Stimulated activated CD4-positive, alpha-beta T cell treated with anti-CD3 and anti-CD28 coated beads, Interleukin-1b, Interleukin-23, amount 100 ng/mL, for 4 hours (primary cell): ENCODE measurements around the gene PAPPA.

Source experiments
- DNase-seq, 2 donors: peaks; one replicate each; pipeline ENCODE4 v3.0.0-alpha.2; 2020; ENCODE audit warnings: low read depth in 2 of 2

PAPPA gene

GRCh38 chr9:116275418-116276195 lies 122.0 kb downstream of the PAPPA start:
- no peak for DNase-seq

GRCh38 chr9:116276196-116276493 lies 122.6 kb downstream of the PAPPA start:
- DNase-seq, result no peak

DNA sequence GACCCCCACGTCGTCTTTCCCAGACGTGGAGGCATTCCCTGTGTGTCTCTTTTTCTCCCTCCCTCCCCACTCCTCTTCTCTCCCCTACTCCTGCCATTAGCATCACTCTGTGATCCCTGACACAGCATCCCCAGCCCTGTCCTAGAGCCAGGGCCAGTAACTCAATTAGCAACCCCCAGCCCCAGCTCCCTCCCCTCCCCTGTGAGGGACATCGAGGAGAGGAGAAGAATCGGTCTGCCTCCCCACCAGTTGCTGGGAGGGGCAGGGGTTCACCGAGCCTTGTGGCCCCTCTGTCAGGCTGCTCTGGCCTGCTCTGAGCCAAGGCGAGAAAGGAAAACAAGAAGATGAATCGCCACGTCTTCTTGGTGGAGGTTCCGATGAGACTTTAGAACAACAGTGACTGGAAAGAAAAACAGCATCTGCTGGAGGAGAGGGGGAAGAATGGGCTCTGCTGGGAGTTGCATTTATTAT lies 123.1 kb downstream of the PAPPA start:
- no peak for DNase-seq

DNA sequence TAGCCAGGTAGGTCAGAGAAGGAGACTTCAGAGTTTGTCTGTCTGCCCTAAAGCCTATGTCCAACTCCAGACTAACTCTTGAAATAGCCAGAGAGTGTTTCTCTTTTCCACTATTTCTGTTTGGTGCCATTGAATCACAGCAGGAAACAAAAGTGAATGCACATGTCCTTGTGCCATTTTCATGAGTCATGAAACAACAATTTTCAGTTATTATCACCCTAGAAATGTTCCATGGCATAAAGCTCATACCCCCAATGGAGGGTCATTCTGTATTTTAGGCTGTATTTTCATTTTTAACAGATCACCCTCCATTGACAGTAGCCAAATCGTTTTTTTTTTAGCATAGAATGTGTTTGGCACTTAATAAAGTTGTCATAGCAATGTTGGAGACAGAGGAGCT lies 124.7 kb downstream of the PAPPA start:
- DNase-seq, result no peak

GRCh38 chr9:116279230-116279629 lies 125.6 kb downstream of the PAPPA start:
- no peak for DNase-seq

DNA sequence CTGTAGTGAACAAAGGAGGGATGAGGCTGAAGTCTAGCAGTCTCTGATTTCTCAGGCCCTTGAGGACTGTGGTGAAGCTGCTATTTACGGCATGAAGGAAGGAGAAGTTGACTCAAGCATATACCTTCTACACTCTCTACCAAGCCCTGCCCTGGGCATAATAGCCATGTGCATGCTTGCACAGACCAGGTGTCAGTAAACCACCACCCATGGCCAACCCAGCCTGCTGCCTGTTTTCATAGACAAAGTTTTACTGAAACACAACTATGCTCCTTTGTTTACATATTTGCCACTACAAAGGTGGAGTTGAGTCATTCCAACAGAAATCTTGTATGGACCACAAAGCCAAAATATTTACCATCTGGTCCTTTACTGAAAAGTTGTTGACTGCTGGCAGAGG lies 126.9 kb downstream of the PAPPA start:
- DNase-seq, result no peak

DNA sequence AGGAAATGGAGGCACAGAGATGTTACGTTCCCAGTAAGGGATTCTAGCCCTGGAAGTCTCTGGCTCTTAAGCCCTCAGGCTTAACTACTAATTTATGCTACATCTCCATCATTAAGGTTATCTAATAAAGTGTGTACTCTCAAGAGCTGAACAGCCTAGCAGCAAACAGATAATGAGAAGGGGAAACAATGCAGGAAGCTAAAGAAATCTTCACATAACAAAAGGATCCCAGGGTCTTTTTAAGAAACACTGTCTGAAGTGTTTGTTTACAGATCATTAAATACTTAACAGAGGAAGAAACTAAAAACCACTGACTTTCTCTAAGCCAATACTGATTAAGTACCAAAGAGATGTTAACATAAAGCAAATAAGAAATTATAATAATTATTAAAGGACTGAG lies 129.0 kb downstream of the PAPPA start:
- DNase-seq, result no peak

DNA sequence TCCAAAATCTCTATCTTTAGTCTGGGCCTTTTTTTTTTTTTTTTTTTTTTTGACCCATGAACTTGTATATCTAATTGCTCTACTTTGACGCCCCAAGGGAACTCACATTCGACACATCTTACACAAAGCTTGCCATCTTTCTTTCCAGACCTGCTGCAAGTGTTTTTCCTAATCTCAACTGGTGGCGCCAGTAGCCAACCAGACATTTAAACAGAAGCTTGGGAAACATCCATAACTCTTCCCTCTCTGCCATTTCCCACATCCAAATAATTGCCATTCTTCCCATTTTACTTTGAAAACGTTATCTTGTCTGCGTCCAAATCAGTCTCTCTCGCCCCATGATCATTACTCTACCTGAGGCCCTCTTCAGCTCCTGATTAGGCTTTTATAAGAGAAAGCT lies 130.9 kb downstream of the PAPPA start:
- no peak for DNase-seq

DNA sequence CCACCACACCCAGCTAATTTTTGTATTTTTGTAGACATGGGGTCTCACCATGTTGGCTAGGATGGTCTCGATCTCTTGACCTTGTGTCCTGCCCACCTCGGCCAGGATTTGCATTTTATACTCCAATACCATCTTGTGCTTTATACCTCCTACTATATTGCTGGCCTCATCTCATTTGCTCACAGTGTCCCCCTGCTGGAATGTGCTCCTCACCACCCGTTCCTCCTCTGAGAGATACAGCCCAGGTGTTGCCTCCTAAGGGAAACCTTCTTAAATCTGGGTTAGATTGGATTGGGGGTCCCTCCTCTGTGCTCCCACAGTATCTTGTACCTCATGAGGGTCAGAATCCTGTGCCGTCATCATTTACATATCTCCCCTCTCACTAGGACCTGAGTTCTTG lies 131.7 kb downstream of the PAPPA start:
- DNase-seq, result no peak

DNA sequence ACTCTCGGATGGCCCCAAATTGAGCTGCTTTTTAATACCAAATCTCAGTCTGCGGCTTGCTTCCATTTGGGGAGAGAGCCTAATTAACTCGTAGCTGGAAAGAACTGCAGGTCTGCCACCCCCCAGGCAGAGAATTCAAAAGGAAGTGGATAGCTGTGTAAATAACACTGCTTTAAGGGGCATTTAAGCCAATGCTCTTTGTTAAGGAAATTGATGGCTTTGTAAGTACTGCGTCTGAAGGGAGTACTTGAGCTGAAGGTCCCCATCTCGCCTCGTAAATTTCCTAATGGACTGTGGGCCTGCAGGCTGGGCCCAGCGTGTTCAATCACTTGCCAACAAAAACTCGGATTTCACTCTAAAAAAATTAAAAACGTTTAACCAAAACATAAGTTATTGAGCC lies 132.7 kb downstream of the PAPPA start:
- no peak for DNase-seq

- DNase-seq, result no peak
These were observed 134.1 kb downstream of the PAPPA start for GRCh38 chr9:116287721-116288120.

DNA sequence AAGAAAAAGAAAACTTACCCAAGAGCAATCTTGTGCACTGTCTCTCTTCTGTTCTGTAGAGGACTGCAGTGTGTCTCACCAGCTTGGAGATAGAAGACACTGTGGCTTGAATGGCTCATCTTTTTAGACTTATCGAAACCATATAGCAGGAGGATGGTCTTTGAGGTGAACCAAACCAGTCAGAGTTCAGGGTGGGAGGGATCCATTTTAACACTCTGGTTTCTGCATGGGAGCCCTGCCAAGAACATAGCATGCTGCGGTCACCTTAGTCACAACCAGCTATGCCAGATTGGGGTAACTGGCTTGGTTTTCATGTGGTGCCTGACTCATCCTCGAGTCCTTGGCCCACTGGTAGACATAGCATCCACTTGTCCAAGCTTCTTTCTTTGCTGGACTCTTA lies 135.1 kb downstream of the PAPPA start:
- DNase-seq, result no peak

- DNase-seq, result no peak
These were observed 143.8 kb downstream of the PAPPA start for GRCh38 chr9:116297346-116297745.

- DNase-seq, result no peak
These were observed 144.7 kb downstream of the PAPPA start for GRCh38 chr9:116298249-116298648.

GRCh38 chr9:116298878-116299391 lies 145.3 kb downstream of the PAPPA start:
- DNase-seq, result no peak

DNA sequence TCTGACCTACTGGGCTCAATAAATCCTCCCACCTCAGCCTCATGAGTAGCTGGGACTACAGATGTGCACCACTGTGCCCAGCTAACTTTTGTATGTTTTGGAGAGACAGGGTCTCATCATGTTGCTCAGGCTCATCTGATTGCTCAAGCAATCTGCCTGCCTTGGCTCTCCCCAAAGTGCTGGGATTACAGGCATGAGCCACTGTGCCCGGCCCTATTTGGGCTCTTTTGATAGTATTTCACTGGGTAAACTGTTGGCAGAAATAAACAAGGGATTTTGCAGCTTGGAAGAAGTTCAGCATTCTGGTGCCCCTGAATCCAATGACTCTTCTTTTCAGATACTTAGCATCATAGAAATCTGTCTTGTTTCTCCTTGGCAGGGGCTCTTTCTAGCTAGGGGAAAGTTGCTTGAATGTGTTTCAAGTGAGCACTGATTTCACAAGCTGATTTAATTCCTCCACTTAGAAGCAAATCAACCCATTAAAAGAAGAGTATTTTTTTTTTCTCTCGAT lies 146.8 kb downstream of the PAPPA start:
- no peak for DNase-seq

GRCh38 chr9:116303270-116303669 lies 149.7 kb downstream of the PAPPA start:
- DNase-seq, result no peak

DNA sequence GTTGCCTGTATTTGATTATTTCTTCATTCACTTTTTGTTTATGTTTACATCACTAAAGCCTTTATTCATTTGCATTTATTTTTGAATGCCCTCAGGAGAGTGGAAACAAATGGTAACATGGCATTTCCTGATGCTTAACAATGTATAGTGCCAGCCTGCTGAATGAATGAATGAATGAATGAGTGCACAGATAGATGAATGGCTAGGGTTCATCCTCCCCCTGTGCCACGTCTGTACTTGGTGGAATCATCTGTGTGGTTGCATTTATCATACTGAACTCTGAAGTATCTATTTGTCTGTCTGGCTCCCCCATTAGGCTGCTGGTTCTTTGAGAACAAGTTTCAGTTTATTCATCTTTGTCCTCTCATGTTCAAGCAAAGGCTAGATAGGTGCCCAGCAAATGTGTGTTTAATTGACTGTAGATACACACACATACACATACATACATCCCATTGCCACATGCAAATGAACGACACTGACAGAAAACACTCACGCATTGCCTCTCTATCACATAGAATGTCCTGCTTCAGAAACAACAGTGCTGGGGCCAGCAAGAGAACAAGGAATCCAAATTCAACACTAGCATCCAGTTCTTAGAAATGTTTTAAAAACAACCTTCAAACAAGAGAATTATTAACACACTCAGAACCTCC lies 150.4 kb downstream of the PAPPA start:
- DNase-seq, result no peak

DNA sequence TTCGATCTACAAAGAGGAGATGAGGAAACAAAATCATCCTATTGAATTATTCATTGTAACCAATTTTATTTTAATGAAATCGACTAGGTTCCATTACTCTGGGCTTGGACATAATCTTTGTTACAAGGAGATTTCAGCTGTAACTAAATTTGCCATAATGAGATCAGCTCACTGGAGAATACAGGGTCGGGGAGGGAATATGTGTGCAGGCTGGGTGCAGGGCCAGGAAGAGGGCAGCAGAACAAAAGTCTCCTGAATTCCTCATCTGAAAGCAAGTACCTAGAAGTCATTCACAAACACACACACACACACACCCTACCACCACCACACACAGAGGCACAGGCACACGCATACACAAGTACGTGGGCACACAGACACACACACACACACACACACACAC lies 151.2 kb downstream of the PAPPA start:
- no peak for DNase-seq

DNA sequence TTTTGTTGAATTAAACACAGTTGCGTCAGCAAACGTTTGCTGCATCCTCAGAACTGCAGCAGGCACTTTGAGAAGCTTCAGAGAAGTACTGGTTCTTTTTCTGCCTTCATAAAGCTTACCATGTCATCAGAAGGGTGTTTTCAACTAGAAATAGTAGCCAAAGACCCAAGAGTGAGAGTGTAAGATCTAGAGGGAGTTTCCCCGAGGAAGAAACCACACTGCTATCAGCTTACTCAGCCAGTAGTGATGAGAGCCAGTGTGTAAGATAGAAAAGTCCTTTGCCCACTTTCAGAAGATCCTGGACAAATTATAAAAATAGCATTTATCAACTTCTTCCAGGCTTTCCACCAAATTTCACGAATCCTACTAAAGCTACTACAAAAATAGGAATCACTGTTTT lies 154.5 kb downstream of the PAPPA start:
- DNase-seq, result no peak

- no peak for DNase-seq
These were observed 156.5 kb downstream of the PAPPA start for GRCh38 chr9:116309900-116310611.

GRCh38 chr9:116312221-116312620 lies 158.6 kb downstream of the PAPPA start:
- DNase-seq, result no peak

DNA sequence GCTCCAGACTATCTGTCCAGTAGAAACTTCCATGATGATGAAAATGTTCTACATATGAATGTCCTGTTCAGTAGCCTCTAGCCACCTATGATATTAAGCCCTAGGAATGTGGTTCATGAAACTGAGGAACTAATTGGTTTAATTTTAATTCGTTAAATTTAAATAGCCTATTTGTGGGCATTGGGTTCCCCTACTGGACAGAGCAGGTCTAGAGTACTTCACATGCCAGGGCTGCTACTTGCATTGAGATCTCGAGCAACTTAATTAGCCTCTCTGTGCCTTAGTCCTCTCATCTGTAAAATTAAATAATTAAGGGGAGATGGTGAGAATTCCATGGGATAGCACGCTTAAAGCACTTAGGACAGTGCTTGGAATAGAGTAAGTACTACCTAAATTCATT lies 160.0 kb downstream of the PAPPA start:
- no peak for DNase-seq
